K562 (cell line): ENCODE measurements around the gene APLF. TPM values are rescaled to one million over a fixed set of nuclear protein-coding genes. Genes with fewer than 3 reads are reported as not detected.

Source experiments
- ELK1 ChIP-seq: sonication (generic); formaldehyde crosslinking; IDR thresholded peaks from 2 replicates; pipeline ENCODE4 v1.8.1; 2022; ENCODE audit warnings: missing genetic modification reagents
- EP300 ChIP-seq: IDR thresholded peaks from 2 replicates; pipeline ENCODE4 v1.6.1; 2012; ENCODE audit warnings: low read length, improper control_type of control experiment
- HDAC2 ChIP-seq: fragments of 450-650 bp; IDR thresholded peaks from 2 replicates; pipeline ENCODE4 v1.6.1; 2016; ENCODE audit warnings: mild to moderate bottlenecking
- HDAC8 ChIP-seq: fragments of 450-650 bp; IDR thresholded peaks from 2 replicates; pipeline ENCODE4 v1.6.1; 2016; ENCODE audit warnings: mild to moderate bottlenecking, missing genetic modification characterization, moderate library complexity, missing compliant biosample characterization
- HIVEP1 ChIP-seq: fragments of 250-450 bp; sonication (Bioruptor Pico); IDR thresholded peaks from 2 replicates; pipeline ENCODE4 v1.4.0; 2020; ENCODE audit warnings: mild to moderate bottlenecking
- HMBOX1 ChIP-seq: sonication (generic); IDR thresholded peaks from 2 replicates; pipeline ENCODE4 v1.6.1; 2016
- MYC ChIP-seq, 2 experiments: fragments of 250-450 bp in 1 of 2; sonication (Bioruptor Pico) in 1 of 2; IDR thresholded peaks; 2 replicates each; pipeline versions ENCODE4 v1.5.1 to v1.6.1; 2012 to 2021; ENCODE audit warnings: low read depth in 2 of 2, borderline replicate concordance in 1 of 2, improper control_type of control experiment in 1 of 2, low read length in 1 of 2, mild to moderate bottlenecking in 1 of 2, moderate library complexity in 1 of 2
- POLR2H ChIP-seq: IDR thresholded peaks from 2 replicates; pipeline ENCODE4 v1.6.1; 2016; ENCODE audit warnings: missing genetic modification characterization, low read depth, mild to moderate bottlenecking, control low read depth, missing compliant biosample characterization, moderate library complexity
- RBFOX2 ChIP-seq: fragments of 200-400 bp; formaldehyde crosslinking; IDR thresholded peaks from 2 replicates; pipeline ENCODE4 v1.6.1; 2017; ENCODE audit warnings: low read depth, mild to moderate bottlenecking, low read length, moderate library complexity
- SRF ChIP-seq, 2 experiments: fragments of 250-450, 450-650 bp in 1 of 2; sonication (Bioruptor Pico) in 1 of 2; sonication (generic) in 1 of 2; formaldehyde crosslinking; IDR thresholded peaks; 2 replicates each; pipeline versions ENCODE4 v1.5.0 to v1.5.1; 2020 to 2022; ENCODE audit warnings: mild to moderate bottlenecking in 1 of 2, missing genetic modification reagents in 1 of 2
- TAF9B ChIP-seq: fragments of 450-650 bp; IDR thresholded peaks from 2 replicates; pipeline ENCODE4 v1.6.1; 2018; ENCODE audit warnings: mild to moderate bottlenecking; ENCODE audit not compliant: partially characterized antibody
- TAL1 ChIP-seq: fragments of 450-650 bp; IDR thresholded peaks from 2 replicates; pipeline ENCODE4 v1.6.1; 2016; ENCODE audit warnings: mild to moderate bottlenecking
- TEAD4 ChIP-seq, 2 experiments: sonication (generic) in 1 of 2; formaldehyde crosslinking in 1 of 2; IDR thresholded peaks; 2 replicates each; pipeline versions ENCODE4 v1.6.1 to v1.8.0; 2012 to 2022; ENCODE audit warnings: borderline replicate concordance in 1 of 2, inconsistent platforms in 1 of 2, low read length in 1 of 2, mild to moderate bottlenecking in 1 of 2, missing genetic modification reagents in 1 of 2
- ZBTB1 ChIP-seq: sonication (generic); formaldehyde crosslinking; IDR thresholded peaks from 2 replicates; pipeline ENCODE4 v1.8.1; 2023; ENCODE audit warnings: missing genetic modification reagents, low read depth, mild to moderate bottlenecking, borderline replicate concordance
- ZC3H11A ChIP-seq: IDR thresholded peaks from 2 replicates; pipeline ENCODE4 v1.6.1; 2012; ENCODE audit warnings: low read depth, low read length, improper control_type of control experiment
- ZKSCAN1 ChIP-seq: fragments of 150-350 bp; IDR thresholded peaks from 2 replicates; pipeline ENCODE4 v1.6.1; 2016; ENCODE audit warnings: low read depth, low read length
- ZNF644 ChIP-seq: fragments of 200-800 bp; sonication (Bioruptor generic); IDR thresholded peaks from 2 replicates; pipeline ENCODE4 v1.6.1; 2016; ENCODE audit warnings: low read depth, missing genetic modification characterization, missing compliant biosample characterization
- ZNF707 ChIP-seq: fragments of 250-450 bp; sonication (Bioruptor Pico); conservative IDR thresholded peaks from 2 replicates; pipeline ENCODE4 v1.8.0; 2022; ENCODE audit warnings: inconsistent platforms, mild to moderate bottlenecking, moderate library complexity
- polyA plus RNA-seq, 8 experiments: library from polyadenylated mRNA; depleted of rRNA in 4 of 8; stranded (reverse) in 5 of 8; unstranded in 3 of 8; fragments of >200 nt; fragmentation: Nextera tagmentation in 2 of 8; fragmentation: Illumina TruSeq in 1 of 8; extraction: Ambion mirVana in 2 of 8; extraction: Trizol in 1 of 8; gene quantifications; 2 replicates each; pipeline versions ENCODE4 v1.2.1 to v1.2.3, GENCODE V29; 2011 to 2014; ENCODE audit warnings: inconsistent platforms in 1 of 8, missing spikeins in 1 of 8
- total RNA-seq, 7 experiments: library from RNA; depleted of rRNA in 6 of 7; stranded (reverse); fragments of >200 nt in 6 of 7; fragmentation: Illumina TruSeq in 2 of 7; extraction: Trizol in 2 of 7; gene quantifications; 2 replicates each; pipeline versions ENCODE4 v1.2.1 to v1.2.3, GENCODE V29; 2011 to 2021; ENCODE audit warnings: low replicate concordance in 1 of 7
- TF ChIP-seq, protein P1 (sequence below): sonication (generic); formaldehyde crosslinking; IDR thresholded peaks from 2 replicates; pipeline ENCODE4 v1.8.1; 2023; ENCODE audit warnings: mild to moderate bottlenecking, missing genetic modification reagents, moderate library complexity
- TF ChIP-seq, protein P2 (sequence below): fragments of 450-650 bp; conservative IDR thresholded peaks from 2 replicates; pipeline ENCODE4 v1.6.1; 2016; ENCODE audit warnings: missing genetic modification characterization, low read depth, mild to moderate bottlenecking, missing compliant biosample characterization, moderate library complexity
- TF ChIP-seq, protein P3 (sequence below): sonication (generic); formaldehyde crosslinking; IDR thresholded peaks from 2 replicates; pipeline ENCODE4 v1.8.1; 2022; ENCODE audit warnings: missing genetic modification reagents

Gene APLF
- total and polyA plus RNA-seq, 9 of the 15 experiments (the other 6 are each of a cell fraction or from before 2014, with no cell fraction given): 0.07 to 1.1 (median 0.71) TPM

- TF ChIP-seq, protein P1, sequence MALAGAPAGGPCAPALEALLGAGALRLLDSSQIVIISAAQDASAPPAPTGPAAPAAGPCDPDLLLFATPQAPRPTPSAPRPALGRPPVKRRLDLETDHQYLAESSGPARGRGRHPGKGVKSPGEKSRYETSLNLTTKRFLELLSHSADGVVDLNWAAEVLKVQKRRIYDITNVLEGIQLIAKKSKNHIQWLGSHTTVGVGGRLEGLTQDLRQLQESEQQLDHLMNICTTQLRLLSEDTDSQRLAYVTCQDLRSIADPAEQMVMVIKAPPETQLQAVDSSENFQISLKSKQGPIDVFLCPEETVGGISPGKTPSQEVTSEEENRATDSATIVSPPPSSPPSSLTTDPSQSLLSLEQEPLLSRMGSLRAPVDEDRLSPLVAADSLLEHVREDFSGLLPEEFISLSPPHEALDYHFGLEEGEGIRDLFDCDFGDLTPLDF (CRISPR knock-in tag): no peak
- TF ChIP-seq, protein P2, sequence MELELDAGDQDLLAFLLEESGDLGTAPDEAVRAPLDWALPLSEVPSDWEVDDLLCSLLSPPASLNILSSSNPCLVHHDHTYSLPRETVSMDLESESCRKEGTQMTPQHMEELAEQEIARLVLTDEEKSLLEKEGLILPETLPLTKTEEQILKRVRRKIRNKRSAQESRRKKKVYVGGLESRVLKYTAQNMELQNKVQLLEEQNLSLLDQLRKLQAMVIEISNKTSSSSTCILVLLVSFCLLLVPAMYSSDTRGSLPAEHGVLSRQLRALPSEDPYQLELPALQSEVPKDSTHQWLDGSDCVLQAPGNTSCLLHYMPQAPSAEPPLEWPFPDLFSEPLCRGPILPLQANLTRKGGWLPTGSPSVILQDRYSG (tag): no peak
- TF ChIP-seq EP300: peak; percentile 79
- peak; percentile 50; the same call in 1 of the 2 replicates for TF ChIP-seq TEAD4 (IDR thresholded peaks at IDR 0.05; ENCODE audit: low read length)
- TF ChIP-seq TEAD4 (CRISPR knock-in tag; IDR thresholded peaks at IDR 0.05; ENCODE audit: borderline replicate concordance): no peak
- peak; percentile 52; the same call in 1 of the 2 replicates for TF ChIP-seq HIVEP1
- peak; percentile 36; the same call in 1 of the 2 replicates for TF ChIP-seq HDAC2
- TF ChIP-seq, protein P3, sequence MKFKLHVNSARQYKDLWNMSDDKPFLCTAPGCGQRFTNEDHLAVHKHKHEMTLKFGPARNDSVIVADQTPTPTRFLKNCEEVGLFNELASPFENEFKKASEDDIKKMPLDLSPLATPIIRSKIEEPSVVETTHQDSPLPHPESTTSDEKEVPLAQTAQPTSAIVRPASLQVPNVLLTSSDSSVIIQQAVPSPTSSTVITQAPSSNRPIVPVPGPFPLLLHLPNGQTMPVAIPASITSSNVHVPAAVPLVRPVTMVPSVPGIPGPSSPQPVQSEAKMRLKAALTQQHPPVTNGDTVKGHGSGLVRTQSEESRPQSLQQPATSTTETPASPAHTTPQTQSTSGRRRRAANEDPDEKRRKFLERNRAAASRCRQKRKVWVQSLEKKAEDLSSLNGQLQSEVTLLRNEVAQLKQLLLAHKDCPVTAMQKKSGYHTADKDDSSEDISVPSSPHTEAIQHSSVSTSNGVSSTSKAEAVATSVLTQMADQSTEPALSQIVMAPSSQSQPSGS: no peak
- TF ChIP-seq TAF9B: no peak
- no peak for TF ChIP-seq ZBTB1 (CRISPR knock-in tag)
- 0 out of 2 replicates have a peak, but pooled peaks have one; percentile 16 for TF ChIP-seq POLR2H
- TF ChIP-seq MYC (IDR thresholded peaks at IDR 0.05; ENCODE audit: low read depth, low read length): peak; percentile 24
- TF ChIP-seq MYC (CRISPR knock-in tag; IDR thresholded peaks at IDR 0.05; ENCODE audit: borderline replicate concordance, low read depth): no peak
- TF ChIP-seq ZKSCAN1: no peak
- 0 out of 4 replicates have a peak, but pooled peaks of 1 of the 2 experiments have one; percentile 30 for TF ChIP-seq SRF (CRISPR knock-in tag; IDR thresholded peaks at IDR 0.05)
- 0 out of 2 replicates have a peak, but pooled peaks have one; percentile 53 for TF ChIP-seq ZNF644 (tag)
- TF ChIP-seq ZNF707: no peak
- no peak for TF ChIP-seq HDAC8 (tag)
- TF ChIP-seq RBFOX2: 0 out of 2 replicates have a peak, but pooled peaks have one; percentile 16
- TF ChIP-seq ELK1: no peak
- no peak for TF ChIP-seq ZC3H11A
- TF ChIP-seq TAL1: 0 out of 2 replicates have a peak, but pooled peaks have one; percentile 25
- TF ChIP-seq HMBOX1: peak; percentile 36; the same call in 1 of the 2 replicates
These were observed 38.0 kb upstream of the APLF start (continued) for GRCh38 chr2:68429311-68429826.
